ENCODE results near the gene DCDC2B.
A peak's percentile ranks its signal among the peaks of the same experiment; 100 is the strongest.

Gene DCDC2B

GRCh38 chr1:32178380-32179192 lies 30.3 kb upstream of the DCDC2B start:
- no peak for ATAC-seq

GRCh38 chr1:32179193-32179442 lies 29.8 kb upstream of the DCDC2B start:
- TF ChIP-seq ISL1 (CRISPR knock-in tag; IDR thresholded peaks at IDR 0.05) (no peak), ZNF70 (CRISPR knock-in tag; IDR thresholded peaks at IDR 0.05) (no peak), BACH2 (CRISPR knock-in tag; IDR thresholded peaks at IDR 0.05; ENCODE audit: borderline replicate concordance) (no peak), ZNF565 (CRISPR knock-in tag; conservative IDR thresholded peaks at IDR 0.05; ENCODE audit: low read depth) (no peak), POU6F1 (CRISPR knock-in tag; IDR thresholded peaks at IDR 0.05; ENCODE audit: borderline replicate concordance, low read depth) (no peak), PPARA (CRISPR knock-in tag; IDR thresholded peaks at IDR 0.05; ENCODE audit: borderline replicate concordance) (no peak), OSR1 (CRISPR knock-in tag; IDR thresholded peaks at IDR 0.05) (no peak), TSHZ2 (CRISPR knock-in tag; IDR thresholded peaks at IDR 0.05) (no peak), ZFP30 (CRISPR knock-in tag; IDR thresholded peaks at IDR 0.05) (no peak), GLIS3 (CRISPR knock-in tag; IDR thresholded peaks at IDR 0.05) (no peak), TCF4 (CRISPR knock-in tag; IDR thresholded peaks at IDR 0.05; ENCODE audit: borderline replicate concordance) (no peak), CSDC2 (CRISPR knock-in tag; IDR thresholded peaks at IDR 0.05) (no peak), ARNTL (CRISPR knock-in tag; IDR thresholded peaks at IDR 0.05; ENCODE audit: borderline replicate concordance, low read depth) (no peak), SNAI2 (CRISPR knock-in tag; IDR thresholded peaks at IDR 0.05) (no peak), TOX (CRISPR knock-in tag; IDR thresholded peaks at IDR 0.05; ENCODE audit: borderline replicate concordance) (no peak)
- TF ChIP-seq, protein P1, sequence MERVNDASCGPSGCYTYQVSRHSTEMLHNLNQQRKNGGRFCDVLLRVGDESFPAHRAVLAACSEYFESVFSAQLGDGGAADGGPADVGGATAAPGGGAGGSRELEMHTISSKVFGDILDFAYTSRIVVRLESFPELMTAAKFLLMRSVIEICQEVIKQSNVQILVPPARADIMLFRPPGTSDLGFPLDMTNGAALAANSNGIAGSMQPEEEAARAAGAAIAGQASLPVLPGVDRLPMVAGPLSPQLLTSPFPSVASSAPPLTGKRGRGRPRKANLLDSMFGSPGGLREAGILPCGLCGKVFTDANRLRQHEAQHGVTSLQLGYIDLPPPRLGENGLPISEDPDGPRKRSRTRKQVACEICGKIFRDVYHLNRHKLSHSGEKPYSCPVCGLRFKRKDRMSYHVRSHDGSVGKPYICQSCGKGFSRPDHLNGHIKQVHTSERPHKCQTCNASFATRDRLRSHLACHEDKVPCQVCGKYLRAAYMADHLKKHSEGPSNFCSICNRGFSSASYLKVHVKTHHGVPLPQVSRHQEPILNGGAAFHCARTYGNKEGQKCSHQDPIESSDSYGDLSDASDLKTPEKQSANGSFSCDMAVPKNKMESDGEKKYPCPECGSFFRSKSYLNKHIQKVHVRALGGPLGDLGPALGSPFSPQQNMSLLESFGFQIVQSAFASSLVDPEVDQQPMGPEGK (CRISPR knock-in tag; IDR thresholded peaks at IDR 0.05; ENCODE audit: borderline replicate concordance) = no peak
- TF ChIP-seq, protein P2, sequence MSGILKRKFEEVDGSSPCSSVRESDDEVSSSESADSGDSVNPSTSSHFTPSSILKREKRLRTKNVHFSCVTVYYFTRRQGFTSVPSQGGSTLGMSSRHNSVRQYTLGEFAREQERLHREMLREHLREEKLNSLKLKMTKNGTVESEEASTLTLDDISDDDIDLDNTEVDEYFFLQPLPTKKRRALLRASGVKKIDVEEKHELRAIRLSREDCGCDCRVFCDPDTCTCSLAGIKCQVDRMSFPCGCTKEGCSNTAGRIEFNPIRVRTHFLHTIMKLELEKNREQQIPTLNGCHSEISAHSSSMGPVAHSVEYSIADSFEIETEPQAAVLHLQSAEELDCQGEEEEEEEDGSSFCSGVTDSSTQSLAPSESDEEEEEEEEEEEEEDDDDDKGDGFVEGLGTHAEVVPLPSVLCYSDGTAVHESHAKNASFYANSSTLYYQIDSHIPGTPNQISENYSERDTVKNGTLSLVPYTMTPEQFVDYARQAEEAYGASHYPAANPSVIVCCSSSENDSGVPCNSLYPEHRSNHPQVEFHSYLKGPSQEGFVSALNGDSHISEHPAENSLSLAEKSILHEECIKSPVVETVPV (CRISPR knock-in tag; IDR thresholded peaks at IDR 0.05) = no peak
- peak; percentile 6; the same call in 2 of the 3 replicates for ATAC-seq

More at GRCh38 chr1:32178380-32179192, 30.3 kb upstream of the DCDC2B start:
- TF ChIP-seq BACH2 (CRISPR knock-in tag; IDR thresholded peaks at IDR 0.05; ENCODE audit: borderline replicate concordance) (no peak), ARNTL (CRISPR knock-in tag; IDR thresholded peaks at IDR 0.05; ENCODE audit: borderline replicate concordance, low read depth) (no peak), ZNF565 (CRISPR knock-in tag; conservative IDR thresholded peaks at IDR 0.05; ENCODE audit: low read depth) (no peak), CSDC2 (CRISPR knock-in tag; IDR thresholded peaks at IDR 0.05) (no peak), TOX (CRISPR knock-in tag; IDR thresholded peaks at IDR 0.05; ENCODE audit: borderline replicate concordance) (no peak), TSHZ2 (CRISPR knock-in tag; IDR thresholded peaks at IDR 0.05) (no peak), RARB (CRISPR knock-in tag; IDR thresholded peaks at IDR 0.05) (no peak), GLIS3 (CRISPR knock-in tag; IDR thresholded peaks at IDR 0.05) (no peak), ZFP30 (CRISPR knock-in tag; IDR thresholded peaks at IDR 0.05) (no peak), SNAI2 (CRISPR knock-in tag; IDR thresholded peaks at IDR 0.05) (no peak), ZFP3 (CRISPR knock-in tag; IDR thresholded peaks at IDR 0.05) (no peak), ISL1 (CRISPR knock-in tag; IDR thresholded peaks at IDR 0.05) (no peak), OSR1 (CRISPR knock-in tag; IDR thresholded peaks at IDR 0.05) (no peak), ESRRG (CRISPR knock-in tag; IDR thresholded peaks at IDR 0.05) (no peak), ZNF8 (CRISPR knock-in tag; IDR thresholded peaks at IDR 0.05) (no peak)
- TF ChIP-seq, protein P2 (CRISPR knock-in tag; IDR thresholded peaks at IDR 0.05) = no peak
